ENCODE data around the gene MEIS1.
A peak's percentile ranks its signal among the peaks of the same experiment; 100 is the strongest.

The MEIS1 gene

GRCh38 chr2:66495788-66496640 lies 61.1 kb downstream of the MEIS1 start:
- no peak overlapping the region for H3K4me3 ChIP-seq (ENCODE audit: low read depth, low read length)
- 0 out of 2 replicates have a peak, but pooled peaks have one; percentile 10 for TF ChIP-seq CTCF (IDR thresholded peaks at IDR 0.05; ENCODE audit: low read depth, low read length)

- TF ChIP-seq CTCF (IDR thresholded peaks at IDR 0.05; ENCODE audit: low read depth, low read length), result no peak
Observed at GRCh38 chr2:66496670-66497420, 61.9 kb downstream of the MEIS1 start.

GRCh38 chr2:66497431-66498288 lies 62.7 kb downstream of the MEIS1 start:
- TF ChIP-seq CTCF (IDR thresholded peaks at IDR 0.05; ENCODE audit: low read depth, low read length), result no peak
- no peak overlapping the region for H3K4me3 ChIP-seq (ENCODE audit: low read depth, low read length)

More at GRCh38 chr2:66496670-66497420, 61.9 kb downstream of the MEIS1 start:
- H3K4me3 ChIP-seq (ENCODE audit: low read depth, low read length), result no peak overlapping the region

- H3K4me3 ChIP-seq (ENCODE audit: low read depth, low read length), result no peak overlapping the region
- no peak for TF ChIP-seq CTCF (IDR thresholded peaks at IDR 0.05; ENCODE audit: low read depth, low read length)
Observed at GRCh38 chr2:66498289-66498975, 63.5 kb downstream of the MEIS1 start.

- no peak for TF ChIP-seq CTCF (IDR thresholded peaks at IDR 0.05; ENCODE audit: low read depth, low read length)
- no peak overlapping the region for H3K4me3 ChIP-seq (ENCODE audit: low read depth, low read length)
Observed at GRCh38 chr2:66501267-66501666, 66.3 kb downstream of the MEIS1 start.

- no peak for TF ChIP-seq CTCF (IDR thresholded peaks at IDR 0.05; ENCODE audit: low read depth, low read length)
- H3K4me3 ChIP-seq (ENCODE audit: low read depth, low read length), result no peak overlapping the region
Observed at GRCh38 chr2:66506265-66506664, 71.3 kb downstream of the MEIS1 start.

Measured in WI38 (cell line).